ENCODE results near the gene SLC9A1.

SLC9A1 gene

GRCh38 chr1:27060891-27061290 lies 94.0 kb downstream of the SLC9A1 start:
- DNase-seq, result no peak

GRCh38 chr1:27058966-27059669 lies 95.8 kb downstream of the SLC9A1 start:
- no peak for DNase-seq

GRCh38 chr1:27057801-27058625 lies 96.9 kb downstream of the SLC9A1 start:
- DNase-seq, result peak; percentile 88

- peak; percentile 91 for DNase-seq
Observed at GRCh38 chr1:27057389-27057788, 97.5 kb downstream of the SLC9A1 start.

GRCh38 chr1:27053977-27054753 lies 100.8 kb downstream of the SLC9A1 start:
- DNase-seq, result peak; percentile 72

GRCh38 chr1:27052527-27052926 lies 102.4 kb downstream of the SLC9A1 start:
- no peak for DNase-seq

- peak; percentile 76 for DNase-seq
Observed at GRCh38 chr1:27049607-27050006, 105.3 kb downstream of the SLC9A1 start.

- no peak for DNase-seq
Observed at GRCh38 chr1:27049100-27049499, 105.8 kb downstream of the SLC9A1 start.

All from NCI-H82 (cell line).